Left lung (tissue), 10 donors: Measurements from ENCODE around the gene PCK1. TPM values are rescaled to one million over a fixed set of nuclear protein-coding genes. Genes with fewer than 3 reads are reported as not detected.

Experiments
- ATAC-seq: fragments of 200-7000 bp; cut with Tn5 transposase; one replicate; pipeline ENCODE4 v1.9.1; 2020; ENCODE audit warnings: moderate library complexity
- DNase-seq, 4 donors: peaks; one replicate each; pipeline ENCODE4 v3.0.0-alpha.2; 2013 to 2020
- H3K27ac ChIP-seq, 2 donors: fragments of 200-600 bp; sonication (generic) in 1 of 2; one replicate each; pipeline versions ENCODE4 v1.5.0 to v1.8.0; 2020 to 2021
- H3K27me3 ChIP-seq, 2 donors: fragments of 200-600 bp; sonication (generic) in 1 of 2; one replicate each; pipeline versions ENCODE4 v1.5.0 to v1.8.0; 2020 to 2021
- H3K36me3 ChIP-seq, 2 donors: fragments of 200-600 bp; sonication (generic) in 1 of 2; one replicate each; pipeline versions ENCODE4 v1.5.0 to v1.8.0; 2020 to 2021
- H3K4me1 ChIP-seq, 2 donors: fragments of 200-600 bp; one replicate each; pipeline ENCODE4 v1.8.0; 2021
- H3K4me3 ChIP-seq, 2 donors: fragments of 200-600 bp; sonication (generic) in 1 of 2; one replicate each; pipeline versions ENCODE4 v1.5.0 to v1.8.0; 2020 to 2021; ENCODE audit warnings: mild to moderate bottlenecking in 1 of 2
- H3K9me3 ChIP-seq, 2 donors: fragments of 200-600 bp; sonication (generic) in 1 of 2; one replicate each; pipeline versions ENCODE4 v1.5.0 to v1.8.0; 2020 to 2021
- intact Hi-C, 2 donors: fragments of 100-400 bp; cut with DNase I; formaldehyde crosslinking; loops; one replicate each; pipeline versions ENCODE4 v1.11.2 to v1.14.2; 2022
- polyA plus RNA-seq, 6 donors: library from polyadenylated mRNA; unstranded; fragments of 120-200 nt; gene quantifications; one replicate each; pipeline ENCODE4 v1.2.1, GENCODE V29; 2013; ENCODE audit not compliant: insufficient read length in 6 of 6
- total RNA-seq, 2 donors: library from RNA; stranded (reverse); fragmentation: NEBNext Ultra II Directional; extraction: Animal tissue kit (Norgen Biotek cat#: 25700); gene quantifications; one replicate each; pipeline ENCODE4 v1.2.1, GENCODE V29; 2021
- TF ChIP-seq, protein P1 (sequence below), 2 donors: fragments of 200-600 bp; sonication (generic) in 1 of 2; IDR thresholded peaks; one replicate each; pipeline versions ENCODE4 v1.5.0 to v1.8.0; 2021; ENCODE audit warnings: antibody characterized with exemption in 2 of 2
- donor health status: DM: no; HTN: yes; CAD: no.
- donor health status: DM: no; HTN: no; CAD: no.

PCK1 gene
- total and polyA plus RNA-seq, 8 donors = 0.08 to 0.41 (median 0.29) TPM; not detected in 2

DNA sequence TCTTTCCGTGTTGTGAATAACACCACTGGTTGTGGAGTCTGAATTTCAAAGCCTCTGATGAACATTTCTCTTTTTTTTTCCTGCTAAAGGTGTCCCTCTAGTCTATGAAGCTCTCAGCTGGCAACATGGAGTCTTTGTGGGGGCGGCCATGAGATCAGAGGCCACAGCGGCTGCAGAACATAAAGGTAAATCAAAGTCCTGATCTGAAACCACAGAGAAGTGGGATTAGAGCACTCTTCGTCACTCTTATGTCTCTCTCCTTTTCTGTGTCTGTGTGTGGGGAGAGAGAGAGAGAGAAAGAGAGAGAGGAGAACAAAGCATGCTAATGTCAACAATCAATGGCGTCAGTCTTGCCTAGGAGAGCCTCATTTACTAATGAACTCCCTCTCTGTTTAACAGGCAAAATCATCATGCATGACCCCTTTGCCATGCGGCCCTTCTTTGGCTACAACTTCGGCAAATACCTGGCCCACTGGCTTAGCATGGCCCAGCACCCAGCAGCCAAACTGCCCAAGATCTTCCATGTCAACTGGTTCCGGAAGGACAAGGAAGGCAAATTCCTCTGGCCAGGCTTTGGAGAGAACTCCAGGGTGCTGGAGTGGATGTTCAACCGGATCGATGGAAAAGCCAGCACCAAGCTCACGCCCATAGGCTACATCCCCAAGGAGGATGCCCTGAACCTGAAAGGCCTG, 4.2 kb downstream of the PCK1 start:
- H3K27me3 ChIP-seq = peaks cover 0 to 18% of the 10 kb centered on the region in 2 donors
- TF ChIP-seq, protein P1, sequence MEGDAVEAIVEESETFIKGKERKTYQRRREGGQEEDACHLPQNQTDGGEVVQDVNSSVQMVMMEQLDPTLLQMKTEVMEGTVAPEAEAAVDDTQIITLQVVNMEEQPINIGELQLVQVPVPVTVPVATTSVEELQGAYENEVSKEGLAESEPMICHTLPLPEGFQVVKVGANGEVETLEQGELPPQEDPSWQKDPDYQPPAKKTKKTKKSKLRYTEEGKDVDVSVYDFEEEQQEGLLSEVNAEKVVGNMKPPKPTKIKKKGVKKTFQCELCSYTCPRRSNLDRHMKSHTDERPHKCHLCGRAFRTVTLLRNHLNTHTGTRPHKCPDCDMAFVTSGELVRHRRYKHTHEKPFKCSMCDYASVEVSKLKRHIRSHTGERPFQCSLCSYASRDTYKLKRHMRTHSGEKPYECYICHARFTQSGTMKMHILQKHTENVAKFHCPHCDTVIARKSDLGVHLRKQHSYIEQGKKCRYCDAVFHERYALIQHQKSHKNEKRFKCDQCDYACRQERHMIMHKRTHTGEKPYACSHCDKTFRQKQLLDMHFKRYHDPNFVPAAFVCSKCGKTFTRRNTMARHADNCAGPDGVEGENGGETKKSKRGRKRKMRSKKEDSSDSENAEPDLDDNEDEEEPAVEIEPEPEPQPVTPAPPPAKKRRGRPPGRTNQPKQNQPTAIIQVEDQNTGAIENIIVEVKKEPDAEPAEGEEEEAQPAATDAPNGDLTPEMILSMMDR (IDR thresholded peaks at IDR 0.05) = no peak
- no peak for ATAC-seq
- H3K9me3 ChIP-seq = no peaks in the 10 kb centered on the region
- intact Hi-C loops = no loop called here
- H3K4me1 ChIP-seq = no peaks in the 10 kb centered on the region
- H3K36me3 ChIP-seq = no peaks in the 10 kb centered on the region
- no peak overlapping the region for H3K4me3 ChIP-seq
- DNase-seq = no peak
- no peak overlapping the region for H3K27ac ChIP-seq

DNA sequence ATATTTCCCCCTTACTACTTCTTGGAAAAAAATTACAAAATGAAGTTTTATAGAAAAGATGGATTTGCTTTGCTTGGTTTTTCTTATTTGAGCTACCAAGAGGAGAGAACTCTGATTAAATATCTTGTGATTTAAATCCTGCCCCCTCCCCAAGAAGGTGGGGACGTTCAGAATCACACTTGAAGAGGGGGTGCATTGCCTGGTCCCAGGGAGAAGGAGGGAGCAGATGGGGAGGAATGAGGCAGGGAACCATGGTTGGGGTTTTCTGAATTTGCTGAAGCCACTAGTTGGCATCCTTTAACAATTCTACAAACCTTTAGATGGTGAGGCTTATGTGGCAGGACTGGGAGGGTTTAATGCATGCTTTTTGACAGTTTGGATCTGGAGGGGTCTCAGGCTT, 5.5 kb downstream of the PCK1 start:
- peaks cover 0 to 12% of the 10 kb centered on the region in 2 donors for H3K27me3 ChIP-seq
- DNase-seq (no peak), ATAC-seq (no peak)
- H3K4me3 ChIP-seq = no peak overlapping the region
- H3K36me3 ChIP-seq = no peaks in the 10 kb centered on the region
- no peaks in the 10 kb centered on the region for H3K4me1 ChIP-seq
- no peaks in the 10 kb centered on the region for H3K9me3 ChIP-seq
- no peak overlapping the region for H3K27ac ChIP-seq
- intact Hi-C loops = no loop called here
- TF ChIP-seq, protein P1 (IDR thresholded peaks at IDR 0.05) = no peak

DNA sequence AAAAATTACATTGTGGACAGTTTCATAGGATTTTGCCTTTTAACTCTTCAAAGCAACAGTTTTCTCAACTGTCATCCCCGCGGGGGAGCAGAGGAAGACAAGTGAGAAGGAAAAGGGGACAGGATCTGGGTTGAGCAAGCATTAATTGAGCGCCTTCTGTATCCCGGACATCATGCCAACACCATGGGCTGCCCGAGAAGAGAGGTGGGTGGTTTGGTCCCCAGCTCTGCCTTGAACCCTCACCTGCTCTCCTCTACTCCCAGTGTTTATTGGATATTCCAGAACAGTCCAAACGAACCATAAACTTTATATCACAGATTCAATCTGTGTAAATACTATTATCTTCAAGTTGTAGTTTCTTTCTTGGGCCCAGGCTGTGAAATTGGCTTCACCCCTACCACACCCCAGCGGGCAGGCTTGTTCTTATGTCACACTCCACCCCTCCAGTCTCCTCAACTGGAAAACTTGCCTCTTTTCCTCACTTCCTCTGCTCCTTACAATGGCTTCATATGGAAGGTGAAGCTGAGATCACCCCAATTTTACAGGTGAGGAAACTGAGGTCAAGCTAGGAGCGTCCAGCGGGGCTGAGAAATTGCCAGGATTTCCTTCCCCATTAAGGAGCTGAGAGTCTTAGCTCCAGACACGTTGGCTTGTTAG, 6.0 kb downstream of the PCK1 start:
- intact Hi-C loops = no loop called here
- no peak for ATAC-seq
- H3K27me3 ChIP-seq = peaks cover 0 to 12% of the 10 kb centered on the region in 2 donors

DNA sequence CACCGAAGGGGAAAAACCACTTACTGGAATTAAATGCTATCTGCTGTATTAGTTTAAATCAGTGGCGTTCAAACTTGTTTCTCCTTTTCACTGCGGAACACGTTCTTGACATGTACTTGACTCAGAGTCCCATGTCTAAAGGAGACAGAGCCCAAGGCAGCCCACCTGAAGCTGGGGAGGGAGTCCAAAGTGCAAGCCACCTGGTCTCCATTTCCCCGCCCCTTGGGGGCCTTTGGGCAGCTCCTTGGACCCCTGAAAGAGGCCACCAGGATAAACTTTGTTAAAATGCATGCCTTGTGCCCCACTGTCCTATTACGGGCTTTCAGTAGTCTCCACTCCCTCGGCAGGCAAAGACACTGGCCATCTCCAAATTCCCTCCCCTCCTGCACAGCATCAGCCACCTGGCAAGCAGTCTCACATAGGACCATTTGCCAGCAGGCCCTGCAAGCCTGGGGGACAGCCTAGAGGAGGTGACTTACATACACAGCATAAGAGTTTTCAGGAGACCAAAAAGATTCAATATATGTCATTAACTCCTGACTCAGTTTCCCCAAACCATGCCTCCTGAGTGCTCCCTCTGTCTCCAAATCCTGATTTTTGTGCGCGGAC, 6.7 kb downstream of the PCK1 start:
- TF ChIP-seq, protein P1 (IDR thresholded peaks at IDR 0.05) = no peak
- H3K27ac ChIP-seq = no peak overlapping the region
- DNase-seq (no peak), ATAC-seq (no peak)
- intact Hi-C loops = no loop called here
- no peaks in the 10 kb centered on the region for H3K4me1 ChIP-seq
- no peaks in the 10 kb centered on the region for H3K36me3 ChIP-seq
- H3K9me3 ChIP-seq = no peaks in the 10 kb centered on the region
- H3K27me3 ChIP-seq = peaks cover 0 to 12% of the 10 kb centered on the region in 2 donors
- H3K4me3 ChIP-seq = no peak overlapping the region

More for the DNA sequence above, 6.0 kb downstream of the PCK1 start:
- Histone ChIP-seq H3K9me3 (no peaks in the 10 kb centered on the region), H3K4me3 (no peak overlapping the region), H3K36me3 (no peaks in the 10 kb centered on the region), H3K4me1 (no peaks in the 10 kb centered on the region), H3K27ac (no peak overlapping the region)
- TF ChIP-seq, protein P1 (IDR thresholded peaks at IDR 0.05) = no peak
- no peak for DNase-seq
